C4-2B (cell line): ENCODE measurements around the gene ACTR3C.

Experiments used
- CTCF ChIP-seq: fragments of 450-650 bp; conservative IDR thresholded peaks from 2 replicates; pipeline ENCODE4 v1.5.1; 2017; ENCODE audit warnings: mild to moderate bottlenecking
- ZFX ChIP-seq: fragments of 450-650 bp; IDR thresholded peaks from 2 replicates; pipeline ENCODE4 v1.6.1; 2017

GRCh38 chr7:150326657-150327268, 3.4 kb upstream of the ACTR3C start:
- TF ChIP-seq CTCF (no peak), ZFX (no peak)
